ENCODE results near the gene CYSTM1.

Gene CYSTM1

DNA sequence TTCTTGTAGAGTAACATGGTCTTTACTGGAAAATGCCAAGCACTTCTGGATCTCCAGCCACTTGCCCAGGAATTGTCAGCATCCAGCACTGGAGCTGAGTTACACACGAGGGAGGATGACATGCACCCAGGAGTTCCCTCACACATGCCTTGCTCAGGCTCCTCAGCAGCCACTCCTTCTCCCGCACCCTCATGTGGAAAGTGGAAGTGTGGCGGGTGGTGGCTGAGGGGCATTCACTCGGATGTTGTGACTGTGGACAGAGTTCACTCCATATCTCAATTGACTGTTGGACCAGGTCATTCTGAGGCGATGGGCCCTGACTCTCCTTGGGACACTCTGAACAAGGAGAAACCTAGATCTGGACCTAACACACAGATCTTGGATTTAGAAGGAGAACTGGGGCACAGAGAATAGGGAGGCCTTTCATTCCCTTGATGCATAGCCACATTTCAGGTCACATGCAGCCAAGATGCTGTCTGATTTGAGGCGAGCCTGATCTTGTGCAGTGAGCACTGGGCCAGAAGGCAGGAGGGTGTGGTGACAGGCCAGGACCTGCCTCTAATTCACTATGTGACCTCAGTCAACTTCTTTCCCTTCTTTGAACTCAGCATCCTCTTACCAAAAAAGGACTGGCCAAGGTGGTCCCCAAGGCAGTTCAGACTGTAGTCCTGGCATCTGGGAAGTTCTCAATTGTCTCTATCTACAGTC, 62.1 kb downstream of the CYSTM1 start:
- DNase-seq (ENCODE audit: low read depth): no peak

GRCh38 chr5:140238756-140239155, 63.8 kb downstream of the CYSTM1 start:
- DNase-seq (ENCODE audit: low read depth): no peak

DNA sequence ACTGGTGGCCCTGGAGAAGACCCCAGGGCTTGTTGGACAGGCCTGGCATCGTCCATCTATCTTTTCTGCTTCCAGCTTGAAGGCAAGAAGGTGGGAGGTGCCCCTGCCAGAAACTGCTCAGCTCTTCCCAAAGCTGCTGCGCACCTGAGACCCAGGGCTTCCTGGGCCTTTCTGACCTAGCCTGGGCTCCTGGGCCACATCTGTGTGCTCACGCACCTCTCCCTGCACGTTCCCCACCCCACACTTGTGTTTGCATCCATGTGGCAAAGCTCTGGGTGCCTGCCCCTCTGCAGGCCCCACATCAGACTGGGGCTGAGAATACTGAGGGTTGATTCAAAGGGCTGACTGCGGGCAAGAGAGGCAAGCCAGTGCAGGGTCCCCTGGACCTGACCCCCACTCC, 64.5 kb downstream of the CYSTM1 start:
- DNase-seq (ENCODE audit: low read depth): no peak

GRCh38 chr5:140239939-140240700, 65.1 kb downstream of the CYSTM1 start:
- DNase-seq (ENCODE audit: low read depth): peak; percentile 44

DNA sequence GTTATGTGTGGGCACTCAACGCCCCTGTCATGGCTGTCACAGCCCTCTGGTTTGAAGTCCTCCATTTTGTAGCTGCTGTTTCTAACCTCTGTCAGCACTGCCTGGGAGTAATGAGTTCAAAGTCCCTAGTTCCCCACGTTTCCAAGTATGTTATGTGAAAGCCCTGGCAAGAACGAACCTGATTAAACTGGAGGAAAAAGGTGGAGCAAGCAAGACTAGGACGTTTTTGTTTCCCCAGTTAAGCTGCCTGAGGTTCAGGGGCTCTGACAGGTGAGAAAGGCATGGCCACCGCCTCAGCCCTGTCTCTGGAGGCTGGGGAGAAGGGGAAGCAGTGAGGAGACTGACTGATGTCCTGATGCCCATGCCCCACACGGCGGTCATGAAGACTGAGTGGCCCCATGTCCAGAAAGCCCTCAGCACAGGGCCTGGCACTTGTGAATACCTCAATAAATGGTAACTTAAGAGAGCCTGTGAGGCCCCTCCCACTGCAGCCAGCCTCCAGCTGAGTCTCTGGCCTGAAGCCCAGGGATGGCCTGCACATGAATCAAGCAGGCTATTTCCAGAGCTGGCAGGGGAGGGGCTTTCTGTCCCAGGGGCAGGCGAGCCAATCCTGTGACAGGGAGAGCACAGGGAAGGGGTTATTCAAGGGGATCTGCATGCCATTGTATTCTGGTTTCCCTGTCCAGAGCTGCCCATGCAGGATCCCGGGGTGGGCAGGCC, 66.2 kb downstream of the CYSTM1 start:
- DNase-seq (ENCODE audit: low read depth): no peak

DNA sequence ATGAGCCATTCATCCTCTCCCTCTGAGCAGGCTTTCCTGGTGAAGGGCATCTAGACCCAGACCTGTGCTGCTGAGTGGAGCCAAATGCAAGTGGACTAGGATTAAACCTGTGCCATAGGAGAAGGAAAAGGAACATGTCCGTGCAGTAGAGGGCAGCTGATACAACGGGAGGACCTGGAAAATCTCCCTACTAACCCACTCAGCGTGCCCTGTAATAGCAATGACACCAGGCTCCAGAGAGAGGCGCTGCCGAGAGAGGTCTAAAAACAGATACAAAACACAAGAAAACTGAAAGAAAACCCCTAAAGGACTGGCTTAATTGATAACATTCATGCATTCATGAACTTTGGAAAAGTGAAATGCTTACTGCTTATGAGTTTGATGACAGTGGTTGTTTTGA, 67.1 kb downstream of the CYSTM1 start:
- no peak for DNase-seq (ENCODE audit: low read depth)

DNA sequence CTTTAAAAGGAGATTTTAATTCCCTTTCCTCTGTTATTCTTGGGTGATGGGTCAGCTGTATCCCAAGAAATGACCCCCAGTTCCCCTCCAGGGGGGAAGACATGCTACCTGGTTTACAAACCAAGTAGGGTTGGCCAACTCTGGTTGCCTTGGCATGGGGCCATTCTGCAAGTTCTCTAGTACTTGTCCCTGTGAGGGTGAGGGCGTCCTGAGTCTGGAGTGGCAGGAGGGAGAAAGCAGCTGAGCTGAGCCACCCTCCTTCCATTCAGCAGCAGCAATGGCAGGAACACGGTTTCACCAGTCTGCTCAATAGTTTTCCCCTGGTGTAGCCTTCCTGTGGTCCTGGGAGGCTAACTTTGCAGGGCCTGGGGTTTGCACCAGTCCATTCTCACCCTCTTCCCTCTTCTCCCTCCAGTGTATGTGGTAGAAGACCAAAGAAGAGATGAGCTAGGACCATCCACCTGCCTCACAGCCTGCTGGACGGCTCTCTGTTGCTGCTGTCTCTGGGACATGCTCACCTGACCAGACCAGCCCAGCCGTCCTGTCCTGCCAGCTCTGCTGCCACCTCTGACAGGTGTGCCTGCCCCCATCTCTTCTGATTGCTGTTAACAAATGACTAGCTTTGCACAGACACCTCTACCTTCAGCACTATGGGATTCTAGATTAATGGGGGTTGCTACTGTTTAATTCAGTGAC, 68.0 kb downstream of the CYSTM1 start:
- DNase-seq (ENCODE audit: low read depth): no peak

DNA sequence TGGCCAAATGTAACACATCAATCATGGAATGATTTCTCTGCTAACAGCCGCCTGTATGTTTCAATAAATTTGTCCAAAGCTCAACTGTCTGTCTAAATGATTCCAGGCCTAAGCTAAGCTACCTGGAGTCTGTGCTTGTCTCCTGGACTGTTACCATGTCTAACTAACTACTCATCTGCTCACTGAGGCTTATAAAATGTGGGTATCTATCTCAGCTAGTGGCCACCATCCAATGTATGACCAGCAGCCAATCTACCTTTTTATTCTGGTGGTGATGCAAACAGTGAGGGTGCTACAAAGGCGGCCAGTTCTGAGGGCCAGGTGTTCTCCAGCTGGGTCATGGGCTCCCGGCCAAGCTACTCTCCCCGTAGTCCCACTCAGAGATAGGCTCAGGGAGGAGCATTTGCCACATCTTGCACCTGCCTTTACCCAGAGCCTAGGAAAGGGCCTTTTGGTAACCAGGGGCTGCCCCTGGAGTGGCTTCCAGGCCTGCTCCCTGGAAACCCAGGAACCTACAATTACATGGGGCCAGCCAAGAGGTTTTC, 68.8 kb downstream of the CYSTM1 start:
- no peak for DNase-seq (ENCODE audit: low read depth)

GRCh38 chr5:140244525-140245025, 69.6 kb downstream of the CYSTM1 start:
- DNase-seq (ENCODE audit: low read depth): peak; percentile 71

DNA sequence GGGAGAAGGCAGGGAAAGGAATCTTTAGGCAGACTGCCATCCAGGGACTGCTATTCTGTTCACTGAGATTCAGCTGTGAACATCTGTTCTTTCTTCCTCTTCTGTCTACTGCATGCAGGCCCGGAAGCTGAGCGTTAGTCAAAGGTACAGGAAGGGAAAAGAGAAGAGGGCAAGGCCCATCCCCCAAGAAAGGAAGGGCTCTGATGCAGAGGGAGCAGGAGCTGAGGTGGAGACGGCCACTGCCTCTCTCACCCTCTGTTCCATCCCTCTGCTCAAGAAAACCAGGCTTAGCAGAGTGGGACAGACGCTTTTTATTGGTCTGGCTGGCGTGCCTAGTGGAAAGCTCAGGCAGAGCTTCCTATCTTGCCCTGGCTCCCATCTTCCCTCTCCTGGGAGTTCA, 70.4 kb downstream of the CYSTM1 start:
- no peak for DNase-seq (ENCODE audit: low read depth)

DNA sequence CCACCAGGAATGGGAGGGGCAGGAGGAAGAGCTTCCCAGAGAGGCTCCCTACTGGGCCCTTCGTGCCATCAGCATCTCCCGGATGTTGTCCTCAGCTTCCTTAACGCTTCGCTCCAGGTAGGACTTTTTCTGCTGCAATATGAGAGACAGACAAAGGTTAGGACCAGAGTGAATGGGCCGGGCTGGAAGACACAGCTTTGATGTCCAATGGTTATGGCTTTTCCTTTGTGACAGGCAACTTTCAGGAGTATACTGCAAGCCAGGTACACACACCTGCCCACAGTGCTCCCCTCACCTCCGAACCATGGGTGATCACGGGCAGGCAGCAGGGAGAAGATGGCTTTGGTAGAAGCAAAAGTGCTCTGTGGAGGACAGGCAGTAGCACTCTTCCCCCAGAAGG, 70.9 kb downstream of the CYSTM1 start:
- DNase-seq (ENCODE audit: low read depth): no peak

- DNase-seq (ENCODE audit: low read depth): no peak
Measured at GRCh38 chr5:140246378-140247122, 71.6 kb downstream of the CYSTM1 start.

- DNase-seq (ENCODE audit: low read depth): no peak
Measured at GRCh38 chr5:140248414-140248813, 73.4 kb downstream of the CYSTM1 start.

DNA sequence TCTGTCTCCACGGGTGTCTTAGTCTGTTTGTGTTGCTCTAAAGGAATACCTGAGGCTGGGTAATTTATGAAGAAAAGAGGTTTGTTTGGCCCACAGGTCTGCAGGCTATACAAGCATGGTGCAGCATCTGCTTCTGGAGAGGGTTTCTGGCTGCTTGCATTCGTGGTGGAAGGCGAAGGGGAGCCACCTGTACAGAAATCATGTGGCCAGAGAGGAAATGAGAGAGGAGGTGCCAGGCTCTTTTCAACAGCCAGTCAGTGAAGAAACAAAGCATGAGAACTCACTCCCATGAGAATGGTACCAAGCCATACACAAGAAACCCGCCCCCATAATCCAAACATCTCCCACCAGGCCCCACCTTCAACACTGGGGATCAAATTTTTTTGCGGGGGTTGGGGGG, 74.5 kb downstream of the CYSTM1 start:
- DNase-seq (ENCODE audit: low read depth): no peak

GRCh38 chr5:140250386-140250785, 75.4 kb downstream of the CYSTM1 start:
- DNase-seq (ENCODE audit: low read depth): no peak

DNA sequence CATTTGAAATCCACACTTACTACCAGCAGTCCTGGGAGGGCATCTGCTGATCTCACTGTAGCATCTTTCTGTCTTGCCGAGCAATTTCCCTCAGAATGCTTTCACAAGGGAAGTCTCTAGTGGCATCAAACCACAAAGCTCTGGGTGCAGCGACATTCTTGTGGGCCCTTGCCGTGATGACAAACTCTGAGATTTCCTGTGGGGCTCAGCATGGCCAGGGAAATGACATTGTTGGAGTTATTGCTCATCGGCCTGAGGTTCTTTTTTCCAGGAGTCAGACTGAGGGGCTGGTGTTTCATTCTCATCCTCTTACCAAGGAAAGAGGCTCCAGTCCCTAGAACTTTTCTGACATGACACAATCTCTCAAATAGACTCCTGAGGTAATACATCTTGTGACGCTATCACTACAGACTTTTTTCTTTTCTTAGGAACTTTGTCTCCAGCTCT, 76.6 kb downstream of the CYSTM1 start:
- DNase-seq (ENCODE audit: low read depth): peak; percentile 56

GRCh38 chr5:140252470-140253126, 77.6 kb downstream of the CYSTM1 start:
- no peak for DNase-seq (ENCODE audit: low read depth)

- no peak for DNase-seq (ENCODE audit: low read depth)
Measured at GRCh38 chr5:140253985-140254384, 79.0 kb downstream of the CYSTM1 start.

DNA sequence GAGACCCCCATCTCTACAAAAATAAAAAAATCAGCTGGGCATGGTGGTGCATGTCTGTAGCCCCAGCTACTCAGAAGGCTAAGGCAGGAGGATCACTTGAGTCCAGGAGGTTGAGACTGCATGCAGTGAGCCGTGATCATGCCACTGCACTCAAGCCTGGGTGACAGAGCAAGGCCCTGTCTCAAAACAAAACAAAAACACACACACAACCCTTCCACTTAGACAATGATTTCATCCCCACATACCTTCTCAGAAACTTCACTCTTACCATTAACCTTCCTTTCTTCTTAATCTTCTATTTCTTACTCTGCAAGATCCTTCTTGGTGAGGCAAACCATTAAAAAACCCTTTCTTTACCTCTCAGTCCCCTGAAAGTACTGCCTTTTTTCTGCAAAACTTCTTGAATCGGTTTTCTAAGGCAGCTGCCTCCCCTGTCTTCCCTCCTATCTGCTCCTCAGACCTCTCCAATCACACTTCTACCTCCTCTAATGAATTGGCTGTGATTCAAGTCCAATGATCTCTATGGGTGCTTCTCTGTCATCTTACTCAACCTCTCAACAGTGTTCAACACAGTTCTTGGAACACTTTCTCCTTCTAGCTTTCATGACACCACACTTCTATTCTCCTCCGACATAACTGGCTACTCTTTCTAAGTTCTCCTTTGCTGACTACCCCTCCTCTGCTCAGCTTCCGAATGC, 80.6 kb downstream of the CYSTM1 start:
- no peak for DNase-seq (ENCODE audit: low read depth)

DNA sequence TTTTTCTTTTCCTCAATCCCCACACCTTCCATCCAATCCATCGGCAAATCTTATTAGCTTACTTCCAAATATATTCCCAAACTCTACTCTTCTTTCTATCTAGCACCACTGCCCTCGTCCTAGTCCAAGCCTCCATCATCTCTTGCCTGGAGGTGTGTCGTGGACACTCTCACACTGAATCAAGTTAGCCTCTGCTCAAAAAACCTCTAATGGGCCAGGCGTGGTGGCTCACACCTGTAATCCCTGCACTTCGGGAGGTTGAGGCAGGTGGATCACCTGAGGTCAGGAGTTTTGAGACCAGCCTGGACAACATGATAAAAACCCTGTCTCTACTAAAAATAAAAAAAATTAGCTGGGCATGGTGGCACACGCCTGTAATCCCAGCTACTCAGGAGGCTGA, 81.7 kb downstream of the CYSTM1 start:
- DNase-seq (ENCODE audit: low read depth): no peak

Measured in activated T-cell treated with anti-CD3 and anti-CD28 coated beads for 24 hours (primary cell).